Measurements from ENCODE around the gene IFNK.

The IFNK gene

GRCh38 chr9:27511771-27512170, 12.3 kb upstream of the IFNK start:
- no peak for DNase-seq (ENCODE audit: low read depth)

DNA sequence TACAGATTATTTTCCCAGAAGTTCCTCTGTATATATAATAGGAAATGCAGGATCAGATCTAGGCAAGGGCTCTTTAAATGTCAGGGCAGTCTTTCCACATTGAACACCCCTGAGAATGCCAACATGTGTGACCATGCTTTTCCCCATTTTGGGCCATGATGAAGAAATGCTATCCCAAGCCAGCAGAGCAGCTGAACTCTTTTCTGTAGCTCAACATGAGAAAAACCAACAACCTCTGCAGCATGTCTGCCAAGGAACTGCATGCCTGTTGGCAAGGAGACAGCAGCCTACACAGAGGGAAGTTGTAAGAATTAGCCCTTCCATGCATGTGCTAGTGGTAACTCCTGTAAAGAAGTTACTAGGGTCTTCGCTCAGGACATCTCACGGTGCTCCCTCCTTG, 9.5 kb upstream of the IFNK start:
- DNase-seq (ENCODE audit: low read depth) = no peak

GRCh38 chr9:27518006-27518405, 6.1 kb upstream of the IFNK start:
- DNase-seq (ENCODE audit: low read depth) = no peak

- no peak for DNase-seq (ENCODE audit: low read depth)
Measured at GRCh38 chr9:27518809-27519208, 5.3 kb upstream of the IFNK start.

DNA sequence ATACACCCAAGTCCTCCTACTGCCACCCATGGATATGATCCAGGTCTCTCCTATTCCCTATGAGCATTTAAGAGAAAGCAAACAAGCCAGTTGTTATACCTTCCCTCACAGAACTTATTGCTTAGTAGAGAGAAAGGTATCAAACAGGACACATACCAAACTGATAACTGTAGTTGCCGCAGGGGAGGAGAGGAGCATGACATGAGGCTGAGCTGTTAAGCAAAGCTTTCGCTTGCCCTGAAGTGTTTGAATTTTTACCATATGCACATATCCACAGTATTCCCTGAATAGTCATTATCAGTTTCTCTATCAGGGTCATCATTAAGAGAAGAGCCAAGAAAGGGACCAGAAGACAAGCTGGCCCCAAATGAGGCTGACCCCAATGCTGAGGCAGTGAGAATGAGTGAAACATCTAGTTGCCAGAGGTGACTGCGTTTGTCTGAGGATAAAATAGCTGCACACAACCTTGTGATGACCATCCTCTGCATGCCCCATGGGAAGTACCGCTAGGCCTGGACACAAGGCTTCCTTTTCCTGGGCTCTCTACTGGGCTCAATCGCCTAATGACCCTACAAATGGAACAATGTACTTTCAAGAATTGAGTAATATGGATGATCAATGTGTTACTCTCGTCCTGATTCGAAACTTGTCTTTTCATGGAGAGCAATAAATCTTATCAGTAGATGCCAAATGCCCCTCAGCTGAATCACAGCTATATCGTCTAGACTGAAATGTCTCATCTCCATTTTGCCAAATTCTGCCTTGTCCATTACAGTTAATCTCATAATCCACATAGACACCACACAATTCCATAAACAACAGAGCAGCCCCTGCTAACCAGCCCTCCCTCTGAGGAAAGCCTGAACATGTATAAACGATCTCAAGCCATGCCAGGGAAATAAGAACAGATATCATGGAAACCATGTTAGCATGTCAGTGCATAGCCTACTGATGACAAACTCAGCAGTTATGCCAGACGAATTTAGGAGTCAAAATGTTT, 4.3 kb upstream of the IFNK start:
- no peak for DNase-seq (ENCODE audit: low read depth)

- DNase-seq (ENCODE audit: low read depth) = no peak
Measured at GRCh38 chr9:27520986-27521385, 3.1 kb upstream of the IFNK start.

GRCh38 chr9:27523141-27523540, 949 bp upstream of the IFNK start:
- no peak for DNase-seq (ENCODE audit: low read depth)

GRCh38 chr9:27527702-27528075, 3.6 kb downstream of the IFNK start:
- no peak for DNase-seq (ENCODE audit: low read depth)

- DNase-seq (ENCODE audit: low read depth) = peak; percentile 26
Measured at GRCh38 chr9:27528076-27528885, 4.2 kb downstream of the IFNK start.

- DNase-seq (ENCODE audit: low read depth) = peak; percentile 22
Measured at GRCh38 chr9:27528886-27529315, 4.8 kb downstream of the IFNK start.

DNA sequence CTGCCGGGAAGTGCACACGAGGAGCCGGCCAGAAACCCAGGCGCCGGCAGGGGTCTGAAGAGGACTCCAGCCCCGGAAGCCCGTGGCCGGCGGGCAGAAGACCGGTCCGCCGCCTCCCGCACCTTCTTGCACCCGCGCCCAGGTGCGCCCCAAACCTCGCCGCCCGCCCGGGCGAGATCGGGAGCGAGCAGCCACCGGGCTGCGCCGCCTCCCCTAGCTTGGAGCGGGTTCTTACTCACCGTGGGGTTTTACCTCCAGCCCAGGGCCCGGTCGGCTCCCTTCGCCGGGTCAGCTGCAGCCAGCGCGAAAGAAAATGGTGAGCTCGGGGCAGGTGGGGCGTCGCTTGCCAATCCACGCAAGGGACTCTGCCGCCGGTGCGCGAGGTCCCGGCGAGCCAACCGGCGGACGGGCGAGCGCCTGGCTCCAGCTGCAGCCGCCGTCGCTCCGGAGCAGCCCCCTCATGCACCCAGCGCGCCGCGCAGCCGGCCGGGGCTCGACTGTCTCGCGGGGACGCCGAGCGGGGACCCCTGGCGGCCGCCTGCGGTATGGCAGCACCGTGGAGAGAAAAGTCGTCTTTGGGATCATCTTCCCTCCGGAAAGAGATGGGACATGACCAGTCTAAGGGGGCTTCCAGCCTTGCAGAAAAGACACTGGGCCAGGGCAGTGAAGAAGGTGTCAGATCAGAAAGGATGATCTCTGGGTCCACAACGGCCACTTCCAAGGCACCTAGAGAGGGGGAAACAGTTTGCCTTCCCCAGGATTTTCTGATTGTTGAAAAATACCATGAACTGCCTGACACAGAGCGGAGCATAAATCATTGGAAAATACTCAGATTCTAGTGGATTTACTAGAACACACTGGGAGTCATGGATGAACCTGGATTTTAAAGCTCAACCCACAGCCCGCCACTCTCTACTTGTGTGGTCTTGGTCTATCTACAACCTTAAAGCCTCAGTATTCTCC, 5.5 kb downstream of the IFNK start, which contains the start of gene MOB3B:
TSS of gene MOB3B (minus strand) at position 499 of the 963 bp plus-strand sequence. CDS start 74,264 bp downstream, outside the sequence.
- peak; percentile 61 for DNase-seq (ENCODE audit: low read depth)

- no peak for DNase-seq (ENCODE audit: low read depth)
Measured at GRCh38 chr9:27530915-27531755, 7.0 kb downstream of the IFNK start.

DNA sequence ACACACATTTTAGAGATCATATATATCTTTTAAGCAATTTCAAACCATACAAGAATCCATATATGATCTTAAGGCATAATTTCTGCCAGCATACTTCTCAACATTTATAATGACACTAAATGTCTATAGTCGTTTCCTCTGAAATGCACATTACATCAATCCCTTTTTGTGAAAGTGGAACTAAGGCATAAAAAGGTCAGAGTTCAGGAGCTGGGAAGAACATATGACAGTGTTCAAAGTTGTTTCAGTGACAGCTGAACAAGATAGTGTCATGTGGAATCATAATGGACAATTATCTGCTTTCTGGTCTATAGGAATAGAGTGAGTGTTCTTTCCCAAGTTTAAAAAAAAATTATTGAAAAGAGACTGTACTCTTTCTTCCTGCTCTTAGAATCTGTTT, 8.0 kb downstream of the IFNK start:
- no peak for DNase-seq (ENCODE audit: low read depth)

DNA sequence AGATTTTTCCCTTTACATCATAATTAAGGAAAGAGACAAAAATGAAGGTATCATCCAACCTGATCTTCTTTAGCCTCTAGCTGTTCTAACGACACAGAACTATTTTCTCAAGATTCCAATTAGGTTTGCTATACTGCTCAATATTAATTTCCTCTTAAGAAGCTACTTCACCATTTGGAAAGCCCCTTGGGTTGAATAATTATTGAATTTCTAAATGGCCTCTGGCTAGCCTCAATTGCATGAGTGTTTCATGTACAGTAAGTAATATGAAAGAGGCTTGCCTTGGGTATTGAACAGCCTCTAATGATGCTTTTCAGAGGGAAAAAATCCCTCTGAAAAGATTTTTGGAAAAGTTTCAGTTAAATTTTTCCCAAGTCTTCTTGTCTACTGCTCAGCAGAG, 9.2 kb downstream of the IFNK start:
- DNase-seq (ENCODE audit: low read depth) = no peak

DNA sequence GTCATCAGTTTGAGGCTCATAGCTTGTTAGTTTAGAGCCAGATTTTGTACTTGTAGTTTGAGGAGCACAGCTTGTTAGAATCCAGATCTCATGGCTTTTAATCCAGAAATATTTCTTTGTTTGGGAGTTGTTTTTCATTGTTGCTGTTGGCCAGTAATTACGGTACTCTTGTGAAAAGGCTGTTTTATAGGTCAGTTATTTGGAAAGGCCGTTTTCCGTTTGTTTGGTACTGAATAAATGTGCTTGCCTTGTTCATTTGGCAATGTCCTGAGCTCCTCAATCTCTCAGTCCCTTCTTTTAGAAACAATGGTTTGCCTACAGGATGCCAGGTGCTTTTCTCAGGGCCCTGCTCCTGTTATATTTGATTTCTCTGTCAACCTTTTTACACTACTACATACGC, 10.0 kb downstream of the IFNK start:
- DNase-seq (ENCODE audit: low read depth) = no peak

GRCh38 chr9:27534658-27535209, 10.6 kb downstream of the IFNK start:
- DNase-seq (ENCODE audit: low read depth) = no peak

DNA sequence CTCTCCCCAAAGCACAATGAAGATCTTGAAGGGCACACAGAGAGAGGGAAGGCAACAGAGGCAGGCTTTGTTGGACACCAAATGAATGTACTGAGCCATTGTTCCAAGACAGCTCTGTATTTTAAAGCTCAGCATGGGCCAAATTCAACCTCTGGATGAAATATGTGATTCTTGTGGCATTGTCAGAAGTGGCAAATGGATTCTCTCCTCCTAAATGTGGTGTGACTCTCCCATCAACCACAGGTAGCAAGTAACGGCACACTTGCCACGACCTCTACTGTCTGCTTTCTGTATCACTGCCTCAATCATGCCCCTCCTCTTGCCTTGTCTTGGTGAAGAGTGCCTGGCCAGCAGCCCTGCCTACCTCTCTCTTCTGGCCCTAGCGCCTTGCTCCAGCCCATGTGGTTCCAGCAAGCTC, 11.6 kb downstream of the IFNK start:
- no peak for DNase-seq (ENCODE audit: low read depth)

DNA sequence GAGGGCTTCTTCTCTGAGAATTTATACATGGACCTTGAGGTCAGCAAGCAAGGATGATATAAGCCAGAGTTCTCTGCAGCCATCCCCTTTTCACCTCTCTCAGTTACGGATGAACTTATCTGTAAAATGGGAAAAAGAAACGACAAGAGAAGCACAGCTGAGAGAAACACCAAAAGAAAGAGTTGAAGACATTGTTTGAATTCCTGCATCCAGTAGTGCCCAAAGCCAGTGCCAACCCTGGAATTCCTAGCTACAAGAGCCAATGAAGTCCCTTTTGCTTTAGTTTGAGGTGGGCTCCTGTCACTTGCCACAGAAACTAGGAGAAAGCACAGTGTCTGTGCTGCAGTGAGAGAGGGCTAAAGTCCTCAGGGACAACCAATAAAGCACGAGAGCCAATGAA, 12.1 kb downstream of the IFNK start:
- no peak for DNase-seq (ENCODE audit: low read depth)

DNA sequence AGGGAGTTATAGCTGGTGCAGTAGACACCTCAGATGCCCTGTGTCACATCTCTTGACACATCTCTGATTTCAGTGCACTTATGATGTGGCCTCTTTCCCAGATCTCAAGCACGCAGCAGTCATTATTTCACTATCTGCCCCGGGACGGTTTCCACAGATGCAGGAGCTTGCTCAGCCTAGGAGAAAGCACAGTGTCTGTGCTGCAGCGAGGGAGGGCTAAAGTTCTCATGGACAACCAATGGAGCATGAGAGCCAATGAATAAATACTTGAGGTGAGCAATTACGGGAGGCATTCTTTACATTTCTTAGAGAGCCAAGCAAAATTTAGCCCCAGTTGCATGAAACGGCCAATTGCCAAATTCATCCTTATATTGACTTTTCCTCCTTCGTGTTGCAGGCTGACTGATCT, 12.9 kb downstream of the IFNK start:
- no peak for DNase-seq (ENCODE audit: low read depth)

DNA sequence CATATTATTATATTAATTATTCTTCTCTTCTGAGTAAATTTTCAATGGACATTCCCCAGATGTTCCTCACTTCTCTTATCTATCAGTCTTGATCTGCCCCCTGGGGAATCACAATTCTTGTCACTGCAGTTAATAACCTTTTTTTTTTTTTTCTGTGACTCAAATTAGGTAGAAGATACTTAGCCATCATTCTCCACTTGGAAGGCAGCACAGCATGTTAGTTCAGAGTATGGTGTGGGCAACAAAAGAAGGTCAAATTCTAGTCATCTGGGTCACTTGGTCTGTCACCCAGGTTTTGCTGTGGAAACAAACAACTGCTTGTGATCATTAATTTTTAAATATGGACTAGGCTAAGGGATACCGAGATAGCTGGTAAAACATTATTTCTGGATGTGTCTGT, 13.7 kb downstream of the IFNK start:
- no peak for DNase-seq (ENCODE audit: low read depth)

Measured in stimulated activated CD4-positive, alpha-beta T cell treated with anti-CD3 and anti-CD28 coated beads, Interleukin-2, amount 100 ng/mL, for 4 hours (primary cell).